Natural killer cell treated with Interleukin-12 subunit alpha and Interleukin-12 subunit beta and Interleukin-15 and Interleukin-18, amount 100 ng/mL, for 72 hours (primary cell): Measurements from ENCODE around the gene SLC16A11. TPM values are rescaled to one million over a fixed set of nuclear protein-coding genes. Genes with fewer than 3 reads are reported as not detected.

Experiments used
- ATAC-seq, 2 donors: fragments of 150-1000 bp; cut with Tn5 transposase in 1 of 2; sonication (Bioruptor Pico), chemical (Tn5 transposase) in 1 of 2; 2 replicates each; pipeline ENCODE4 v1.10.0; 2021
- DNase-seq: peaks from one replicate; pipeline ENCODE4 v3.0.0; 2022; ENCODE audit warnings: low spot score
- H3K27ac Mint-ChIP-seq, 2 donors: 1 replicate in 1 of 2; 2 replicates in 1 of 2; pipeline ENCODE4 v1.8.0; 2022; ENCODE audit warnings: mixed read lengths in 2 of 2, mild to moderate bottlenecking in 1 of 2, moderate library complexity in 1 of 2
- H3K27me3 Mint-ChIP-seq, 2 donors: 1 replicate in 1 of 2; 2 replicates in 1 of 2; pipeline ENCODE4 v1.8.0; 2022; ENCODE audit warnings: mixed read lengths in 2 of 2
- H3K36me3 Mint-ChIP-seq: one replicate; pipeline ENCODE4 v1.8.0; 2022; ENCODE audit warnings: mixed read lengths
- H3K4me1 Mint-ChIP-seq, 2 donors: 1 replicate in 1 of 2; 2 replicates in 1 of 2; pipeline ENCODE4 v1.8.0; 2022; ENCODE audit warnings: low read depth in 2 of 2, mixed read lengths in 2 of 2, mild to moderate bottlenecking in 1 of 2
- H3K4me3 Mint-ChIP-seq: one replicate; pipeline ENCODE4 v1.8.0; 2022; ENCODE audit warnings: mixed read lengths
- H3K9me3 Mint-ChIP-seq: 2 replicates; pipeline ENCODE4 v1.8.0; 2022; ENCODE audit warnings: mixed read lengths
- total RNA-seq, 2 donors: library from RNA; stranded (reverse); gene quantifications; one replicate each; pipeline ENCODE4 v1.2.3, GENCODE V29; 2022

SLC16A11 gene
- total RNA-seq, 2 donors from 2014 or later = 1.2 to 1.7 TPM

- Mint-ChIP-seq H3K4me1 (peaks cover 64 to 72% of the 10 kb centered on the region in 2 donors), H3K27ac (peak overlapping the region; percentile 98 to 99), H3K9me3 (no peaks in the 10 kb centered on the region), H3K4me3 (peak overlapping the region; percentile 99), H3K36me3 (peaks cover 12% of the 10 kb centered on the region), H3K27me3 (no peaks in the 10 kb centered on the region)
- no peak for DNase-seq
- no peak for ATAC-seq
Measured at GRCh38 chr17:7016886-7017826, 26.7 kb downstream of the SLC16A11 start.

GRCh38 chr17:7016418-7016817 lies 27.5 kb downstream of the SLC16A11 start:
- peaks cover 12% of the 10 kb centered on the region for H3K36me3 Mint-ChIP-seq
- DNase-seq (no peak), ATAC-seq (no peak)
- H3K27ac Mint-ChIP-seq = peak overlapping the region; percentile 98 to 99
- peak overlapping the region; percentile 99 for H3K4me3 Mint-ChIP-seq
- H3K4me1 Mint-ChIP-seq = peaks cover 66 to 72% of the 10 kb centered on the region in 2 donors
- no peaks in the 10 kb centered on the region for H3K9me3 Mint-ChIP-seq
- H3K27me3 Mint-ChIP-seq = no peaks in the 10 kb centered on the region

GRCh38 chr17:7014995-7015958 lies 28.6 kb downstream of the SLC16A11 start:
- peaks cover 63 to 71% of the 10 kb centered on the region in 2 donors for H3K4me1 Mint-ChIP-seq
- ATAC-seq = peak; percentile 55 to 70

GRCh38 chr17:7014261-7014994 lies 29.5 kb downstream of the SLC16A11 start:
- Mint-ChIP-seq H3K4me3 (peak overlapping the region; percentile 99), H3K27me3 (no peaks in the 10 kb centered on the region), H3K9me3 (no peaks in the 10 kb centered on the region), H3K4me1 (peaks cover 70 to 72% of the 10 kb centered on the region in 2 donors), H3K27ac (peak overlapping the region; percentile 98 to 99), H3K36me3 (peaks cover 12% of the 10 kb centered on the region)
- DNase-seq (peak; percentile 99), ATAC-seq (peak; percentile 92 to 94)

More at GRCh38 chr17:7014995-7015958, 28.6 kb downstream of the SLC16A11 start:
- peak; percentile 93 for DNase-seq
- H3K27ac Mint-ChIP-seq = peak overlapping the region; percentile 98 to 99
- no peaks in the 10 kb centered on the region for H3K27me3 Mint-ChIP-seq
- peaks cover 12% of the 10 kb centered on the region for H3K36me3 Mint-ChIP-seq
- H3K4me3 Mint-ChIP-seq = peak overlapping the region; percentile 99
- H3K9me3 Mint-ChIP-seq = no peaks in the 10 kb centered on the region

- DNase-seq (no peak), ATAC-seq (no peak)
- H3K4me3 Mint-ChIP-seq = peak overlapping the region; percentile 99
- peak overlapping the region; percentile 98 to 99 for H3K27ac Mint-ChIP-seq
- peaks cover 58 to 60% of the 10 kb centered on the region in 2 donors for H3K4me1 Mint-ChIP-seq
- no peaks in the 10 kb centered on the region for H3K27me3 Mint-ChIP-seq
- peaks cover 12% of the 10 kb centered on the region for H3K36me3 Mint-ChIP-seq
- H3K9me3 Mint-ChIP-seq = no peaks in the 10 kb centered on the region
Measured at GRCh38 chr17:7011942-7012254, 32.0 kb downstream of the SLC16A11 start.

- Mint-ChIP-seq H3K4me1 (peaks cover 58 to 59% of the 10 kb centered on the region in 2 donors), H3K27me3 (no peaks in the 10 kb centered on the region), H3K36me3 (peaks cover 12% of the 10 kb centered on the region)
Measured at GRCh38 chr17:7011415-7011814, 32.5 kb downstream of the SLC16A11 start.

GRCh38 chr17:7010523-7010922 lies 33.4 kb downstream of the SLC16A11 start:
- H3K4me3 Mint-ChIP-seq = peak overlapping the region; percentile 99
- H3K27ac Mint-ChIP-seq = peak overlapping the region in 1 of 2 donors; percentile 33
- H3K4me1 Mint-ChIP-seq = peaks cover 49 to 52% of the 10 kb centered on the region in 2 donors
- H3K36me3 Mint-ChIP-seq = peaks cover 12% of the 10 kb centered on the region
- no peak for DNase-seq
- no peaks in the 10 kb centered on the region for H3K9me3 Mint-ChIP-seq
- ATAC-seq = no peak
- no peaks in the 10 kb centered on the region for H3K27me3 Mint-ChIP-seq

More at GRCh38 chr17:7011415-7011814, 32.5 kb downstream of the SLC16A11 start:
- peak overlapping the region; percentile 99 for H3K4me3 Mint-ChIP-seq
- no peak for DNase-seq
- no peaks in the 10 kb centered on the region for H3K9me3 Mint-ChIP-seq
- peak overlapping the region; percentile 98 to 99 for H3K27ac Mint-ChIP-seq
- ATAC-seq = no peak

- peaks cover 41 to 44% of the 10 kb centered on the region in 2 donors for H3K4me1 Mint-ChIP-seq
Measured at GRCh38 chr17:7007143-7007542, 36.7 kb downstream of the SLC16A11 start.

GRCh38 chr17:7005716-7006115 lies 38.2 kb downstream of the SLC16A11 start:
- peaks cover 15% of the 10 kb centered on the region for H3K36me3 Mint-ChIP-seq
- no peaks in the 10 kb centered on the region for H3K27me3 Mint-ChIP-seq

More at GRCh38 chr17:7007143-7007542, 36.7 kb downstream of the SLC16A11 start:
- Mint-ChIP-seq H3K27me3 (no peaks in the 10 kb centered on the region), H3K9me3 (no peaks in the 10 kb centered on the region), H3K36me3 (peaks cover 3% of the 10 kb centered on the region), H3K4me3 (no peak overlapping the region), H3K27ac (peak overlapping the region in 1 of 2 donors; percentile 7)
- no peak for DNase-seq
- no peak for ATAC-seq

GRCh38 chr17:7004398-7005253 lies 39.3 kb downstream of the SLC16A11 start:
- DNase-seq (peak; percentile 73), ATAC-seq (peak; percentile 81 to 84)
- H3K36me3 Mint-ChIP-seq = peaks cover 19% of the 10 kb centered on the region
- H3K4me1 Mint-ChIP-seq = peaks cover 29 to 30% of the 10 kb centered on the region in 2 donors
- no peak overlapping the region for H3K4me3 Mint-ChIP-seq
- H3K9me3 Mint-ChIP-seq = no peaks in the 10 kb centered on the region
- H3K27ac Mint-ChIP-seq = peak overlapping the region in 1 of 2 donors; percentile 52
- no peaks in the 10 kb centered on the region for H3K27me3 Mint-ChIP-seq

More at GRCh38 chr17:7005716-7006115, 38.2 kb downstream of the SLC16A11 start:
- Mint-ChIP-seq H3K4me3 (no peak overlapping the region), H3K27ac (no peak overlapping the region), H3K9me3 (no peaks in the 10 kb centered on the region), H3K4me1 (peaks cover 34 to 37% of the 10 kb centered on the region in 2 donors)
- no peak for ATAC-seq
- DNase-seq = no peak

GRCh38 chr17:7003745-7004144 lies 40.1 kb downstream of the SLC16A11 start:
- H3K27ac Mint-ChIP-seq = no peak overlapping the region
- ATAC-seq (no peak), DNase-seq (no peak)
- peaks cover 19% of the 10 kb centered on the region for H3K36me3 Mint-ChIP-seq
- no peaks in the 10 kb centered on the region for H3K27me3 Mint-ChIP-seq
- no peak overlapping the region for H3K4me3 Mint-ChIP-seq
- no peaks in the 10 kb centered on the region for H3K9me3 Mint-ChIP-seq
- H3K4me1 Mint-ChIP-seq = peaks cover 24 to 25% of the 10 kb centered on the region in 2 donors
